Non-pigmented ciliary epithelial cell (primary cell): Measurements from ENCODE around the gene C7orf57.
"Not testable (repeated sequence)": the region's sequence is repeated elsewhere in the genome, so short reads cannot be mapped to it uniquely, and the experiment has no call there.

Experiments used
- DNase-seq: peaks from one replicate; pipeline ENCODE4 v3.0.0-alpha.2; 2010; ENCODE audit warnings: low read depth

The C7orf57 gene

DNA sequence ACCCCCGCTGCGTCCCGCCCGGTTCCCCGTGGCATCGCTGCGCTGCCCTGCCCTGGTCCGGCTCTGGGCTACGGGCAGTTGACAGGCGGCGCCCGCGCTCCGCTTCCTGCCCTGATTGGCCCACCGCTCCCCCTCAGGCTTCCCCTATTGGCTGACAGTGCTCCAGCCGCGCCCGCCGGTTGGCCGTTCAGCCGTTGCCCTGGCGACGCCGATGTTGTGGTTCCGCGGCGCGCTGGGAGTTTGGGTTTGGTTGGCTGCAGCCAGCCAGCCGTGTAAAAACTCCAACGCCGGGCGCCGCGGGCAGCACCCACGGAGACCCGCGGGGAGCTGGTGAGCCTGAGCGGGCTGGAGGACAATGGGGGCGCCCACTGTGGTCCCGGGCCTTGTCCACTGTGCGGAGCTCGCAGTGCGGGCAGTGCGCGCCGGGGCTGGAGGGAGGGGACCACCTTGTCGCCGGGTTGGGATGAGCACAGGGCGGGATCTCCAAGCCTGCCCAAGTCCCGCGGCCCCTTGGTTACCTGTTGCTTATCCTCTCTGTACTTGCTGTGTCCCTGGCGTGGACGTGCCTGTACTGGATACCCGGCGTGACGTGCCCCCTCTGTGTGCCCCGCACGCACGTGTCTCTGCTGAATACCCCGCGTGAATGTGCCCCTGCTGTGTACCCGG, at the start of gene C7orf57:
TSS of gene C7orf57 (plus strand) at position 243 of the 666 bp plus-strand sequence. CDS start 766 bp downstream, outside the sequence.
- peak; percentile 34 for DNase-seq

DNA sequence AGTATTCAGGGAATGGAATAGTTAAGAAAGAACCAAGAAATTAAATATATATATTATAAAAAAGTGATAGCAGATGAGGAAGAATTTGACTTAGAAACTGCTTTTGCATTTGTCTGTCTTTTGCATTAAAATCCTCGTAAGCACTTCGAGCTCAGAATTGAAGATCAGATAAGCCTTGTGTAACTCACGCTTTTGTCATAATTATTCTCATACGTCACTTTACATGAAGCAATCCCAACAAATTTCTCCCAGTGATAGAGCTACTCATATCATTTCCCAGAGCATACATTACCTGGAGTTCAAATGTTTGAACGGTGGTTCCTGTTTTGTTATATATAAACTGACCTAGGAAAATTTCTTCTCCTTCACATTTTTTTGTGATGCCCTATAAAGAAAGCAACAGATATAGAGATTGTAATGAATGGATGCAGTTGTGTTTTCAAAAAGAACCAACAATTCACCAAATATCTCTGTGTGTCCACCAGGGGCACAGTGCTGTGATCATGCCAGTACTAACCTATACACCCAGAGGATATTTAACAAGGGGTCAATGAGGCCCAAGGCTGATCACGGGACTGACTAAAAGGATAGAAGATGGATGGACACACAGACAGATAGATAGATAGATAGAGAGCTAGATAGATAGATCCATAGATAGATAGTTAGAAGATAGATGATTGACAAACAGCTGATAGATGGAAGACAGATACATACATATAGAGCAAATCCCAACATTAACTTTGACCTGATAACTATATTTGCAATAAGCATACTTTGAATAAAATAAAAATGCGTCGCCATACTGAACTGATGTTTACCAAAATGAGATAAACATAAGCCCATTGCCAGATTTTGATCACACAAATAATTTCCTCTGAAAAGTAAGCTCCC, 46.6 kb upstream of the C7orf57 start:
- no peak for DNase-seq

DNA sequence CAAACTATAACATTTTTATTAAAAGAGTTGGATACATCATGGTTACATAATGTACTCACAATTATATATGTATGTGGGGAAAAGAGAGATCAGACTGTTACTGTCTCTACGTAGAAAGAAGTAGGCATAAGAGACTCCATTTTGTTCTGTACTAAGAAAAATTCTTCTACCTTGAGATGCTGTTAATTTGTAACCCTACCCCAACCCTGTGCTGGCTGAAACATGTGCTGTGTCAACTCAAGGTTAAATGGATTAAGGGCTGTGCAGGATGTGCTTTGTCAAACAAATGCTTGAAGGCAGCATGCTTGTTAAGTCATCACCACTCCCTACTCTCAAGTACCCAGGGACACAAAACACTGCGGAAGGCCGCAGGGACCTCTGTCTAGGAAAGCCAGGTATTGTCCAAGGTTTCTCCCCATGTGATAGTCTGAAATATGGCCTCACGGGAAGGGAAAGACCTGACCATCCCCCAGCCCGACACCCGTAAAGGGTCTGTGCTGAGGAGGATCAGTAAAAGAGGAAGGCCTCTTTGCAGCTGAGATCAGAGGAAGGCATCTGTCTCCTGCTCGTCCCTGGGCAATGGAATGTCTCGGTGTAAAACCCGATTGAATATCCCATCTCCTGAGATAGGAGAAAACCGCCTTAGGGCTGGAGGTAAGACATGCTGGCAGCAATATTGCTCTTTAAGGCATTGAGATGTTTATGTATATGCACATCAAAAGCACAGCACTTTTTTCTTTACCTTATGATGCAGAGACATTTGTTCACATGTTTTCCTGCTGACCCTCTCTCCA, 45.5 kb upstream of the C7orf57 start:
- not testable (repeated sequence) for DNase-seq

DNA sequence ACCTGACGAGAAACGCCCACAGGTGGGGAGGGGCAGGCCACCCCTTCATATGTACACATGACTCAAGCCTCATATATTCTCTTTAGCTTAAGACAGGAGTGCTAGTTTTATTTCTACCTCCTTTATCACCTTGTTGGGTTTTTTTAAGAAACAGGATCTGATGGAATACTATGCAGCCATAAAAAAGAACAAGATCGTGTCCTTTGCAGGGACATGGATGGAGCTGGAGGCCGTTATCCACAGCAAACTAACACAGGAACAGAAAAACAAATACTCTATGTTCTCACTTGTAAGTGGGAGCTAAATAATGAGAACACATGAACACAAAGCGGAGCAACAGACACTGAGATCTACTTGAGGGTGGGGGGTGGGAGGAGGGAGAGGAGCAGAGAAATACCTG, 44.8 kb upstream of the C7orf57 start:
- DNase-seq = no peak

DNA sequence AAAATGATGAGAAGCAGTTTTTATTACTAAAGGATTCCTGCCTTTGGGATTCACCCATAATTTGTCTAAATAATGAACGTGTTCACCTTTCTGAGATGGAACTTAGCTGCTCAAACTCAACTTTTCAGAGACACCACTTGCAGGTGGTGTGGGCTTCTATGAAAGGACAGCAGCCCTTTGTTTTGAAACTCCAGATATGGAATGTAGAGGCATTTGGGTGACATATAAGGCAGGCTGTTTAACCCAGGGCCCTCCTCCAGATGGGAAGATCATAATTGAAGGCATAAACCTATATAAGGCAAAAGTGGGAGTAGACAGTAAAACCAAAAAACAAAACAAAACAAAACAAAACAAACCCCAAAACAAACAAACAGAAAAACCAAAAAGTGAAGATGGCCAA, 44.1 kb upstream of the C7orf57 start:
- no peak for DNase-seq

DNA sequence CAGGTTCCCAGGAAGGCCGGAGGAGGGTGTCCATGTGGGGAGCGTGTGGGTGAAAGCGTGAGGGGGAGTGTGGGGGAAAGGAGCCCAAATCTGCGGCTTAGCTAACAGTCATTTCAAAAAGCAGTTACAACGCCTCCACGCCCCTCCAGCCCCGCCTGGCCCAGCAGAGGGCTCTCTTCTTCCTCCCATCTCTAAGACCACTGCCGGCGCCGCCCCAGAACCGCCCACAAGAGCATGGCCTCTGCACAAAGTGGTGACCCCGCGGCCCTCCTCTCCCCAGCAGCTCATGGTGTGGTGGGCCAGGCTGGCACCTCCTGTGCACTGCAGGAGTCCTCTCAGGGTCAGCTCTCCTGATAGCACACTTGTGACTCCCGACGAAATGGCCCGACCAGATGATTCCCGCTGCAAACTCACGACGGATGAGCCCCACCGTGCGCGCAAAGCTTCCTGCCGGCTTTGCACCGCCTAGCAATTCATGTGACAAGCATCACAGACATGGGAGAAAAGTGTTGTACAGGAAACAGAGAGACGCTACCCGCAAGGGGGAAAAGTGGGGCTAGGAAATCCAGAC, 43.5 kb upstream of the C7orf57 start:
- DNase-seq = no peak

DNA sequence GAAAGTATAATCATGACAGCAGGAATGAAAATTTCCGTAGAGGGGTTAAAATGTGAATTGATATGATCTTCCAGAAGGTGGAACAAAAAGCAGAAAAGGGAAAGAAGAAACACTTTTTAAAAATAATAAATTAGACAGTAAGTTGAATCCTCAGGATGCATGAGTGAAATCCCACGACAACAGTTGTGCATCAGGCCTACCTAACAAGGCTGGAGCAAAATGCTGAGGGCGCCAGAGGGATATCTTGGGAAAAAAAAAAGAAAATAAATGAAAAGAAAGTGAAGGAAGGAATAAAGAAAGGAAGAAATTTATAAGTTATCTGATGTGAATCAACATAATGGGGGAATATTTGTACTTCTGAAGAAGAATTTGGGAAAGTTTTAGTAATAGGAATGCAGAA, 42.9 kb upstream of the C7orf57 start:
- no peak for DNase-seq

DNA sequence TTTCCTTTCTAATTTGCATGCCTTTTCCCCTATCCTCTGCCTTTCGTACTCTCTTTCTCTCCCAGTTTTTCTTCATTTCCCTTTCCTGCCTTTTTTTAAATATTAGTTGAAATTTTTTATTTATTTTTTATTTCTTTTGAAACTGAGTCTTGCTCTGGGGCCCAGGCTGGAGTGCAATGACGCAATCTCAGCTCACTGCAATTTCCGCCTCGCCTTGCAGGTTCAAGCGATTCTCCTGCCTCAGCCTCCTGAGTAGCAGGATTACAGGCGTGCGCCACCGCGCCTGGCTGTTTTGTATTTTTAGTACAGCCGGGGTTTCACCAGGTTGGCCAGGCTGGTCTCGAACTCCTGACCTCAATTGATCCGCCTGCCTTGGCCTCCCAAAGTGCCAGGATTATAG, 35.9 kb upstream of the C7orf57 start:
- DNase-seq = no peak

DNA sequence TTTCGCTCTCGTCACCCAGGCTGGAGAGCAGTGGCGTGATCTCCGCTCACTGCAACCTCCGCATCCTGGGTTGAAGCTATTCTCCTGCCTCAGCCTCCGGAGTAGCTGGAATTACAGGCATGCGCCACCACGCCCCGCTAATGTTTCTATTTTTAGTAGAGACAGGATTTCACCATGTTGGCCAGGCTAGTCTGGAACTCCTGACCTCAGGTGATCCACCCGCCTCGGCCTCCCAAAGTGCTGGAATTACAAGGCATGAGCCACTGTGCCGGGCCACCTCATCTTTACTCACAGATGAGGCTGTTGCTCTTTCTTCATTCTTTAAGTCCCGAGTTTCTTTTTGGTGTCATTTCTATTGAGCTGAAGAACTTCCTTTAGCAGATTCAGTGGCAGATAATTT, 35.2 kb upstream of the C7orf57 start:
- not testable (repeated sequence) for DNase-seq

DNA sequence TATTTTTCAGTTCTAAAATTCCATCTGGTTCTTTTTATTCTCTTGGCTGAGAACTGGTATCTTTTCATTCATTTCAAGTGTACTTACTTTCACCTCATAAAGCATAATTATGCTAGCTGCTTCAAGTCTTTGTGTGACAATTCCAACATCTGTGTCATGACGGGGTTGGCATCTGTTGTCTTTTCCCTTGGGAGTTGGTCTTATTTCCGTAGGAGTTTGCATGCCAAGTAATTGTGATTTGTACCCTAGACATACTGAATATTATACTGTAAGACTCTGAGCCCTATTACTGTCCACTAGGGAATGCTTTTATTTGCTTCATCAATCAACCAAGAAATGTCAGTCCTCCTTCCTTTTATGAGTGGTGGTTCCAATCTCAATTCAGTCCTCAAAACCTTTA, 31.3 kb upstream of the C7orf57 start:
- no peak for DNase-seq

DNA sequence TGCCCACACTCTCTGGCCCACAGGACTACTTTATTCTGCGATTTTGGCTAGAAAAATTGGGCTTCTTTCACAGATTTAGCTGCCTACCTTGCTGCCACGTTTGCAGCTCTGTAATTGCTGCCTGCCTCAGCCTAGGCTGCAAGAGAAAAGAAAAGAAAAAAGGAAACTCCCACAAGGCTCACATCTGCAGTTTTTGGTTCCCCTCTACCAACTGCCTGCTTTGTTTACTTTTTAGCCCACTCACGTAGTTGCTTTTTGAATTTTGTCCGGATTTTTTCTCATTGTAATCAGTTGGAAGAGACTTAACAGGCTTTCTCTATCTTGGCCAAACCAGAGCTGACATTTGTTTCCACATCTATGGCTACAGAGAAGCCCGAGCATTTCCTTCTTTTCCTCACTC, 30.7 kb upstream of the C7orf57 start:
- DNase-seq = no peak

DNA sequence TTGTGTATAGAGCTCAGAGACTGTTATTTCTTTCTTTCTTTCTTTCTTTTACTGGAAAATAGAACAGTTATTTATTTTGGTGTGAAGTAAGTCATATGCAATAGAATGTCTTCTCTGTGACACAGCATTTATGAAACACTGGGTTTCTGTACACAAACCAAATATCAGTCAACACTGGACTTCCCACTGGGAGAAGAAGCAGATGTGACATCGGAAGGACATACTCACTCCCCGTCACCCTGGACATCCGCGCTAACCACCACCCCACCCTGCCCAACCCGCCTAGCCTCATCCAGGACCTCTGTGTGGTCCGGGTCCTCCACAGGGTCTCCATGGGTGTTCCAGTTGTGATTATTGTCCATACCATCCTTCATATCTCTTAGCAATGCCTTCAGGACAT, 28.5 kb upstream of the C7orf57 start:
- DNase-seq = no peak

DNA sequence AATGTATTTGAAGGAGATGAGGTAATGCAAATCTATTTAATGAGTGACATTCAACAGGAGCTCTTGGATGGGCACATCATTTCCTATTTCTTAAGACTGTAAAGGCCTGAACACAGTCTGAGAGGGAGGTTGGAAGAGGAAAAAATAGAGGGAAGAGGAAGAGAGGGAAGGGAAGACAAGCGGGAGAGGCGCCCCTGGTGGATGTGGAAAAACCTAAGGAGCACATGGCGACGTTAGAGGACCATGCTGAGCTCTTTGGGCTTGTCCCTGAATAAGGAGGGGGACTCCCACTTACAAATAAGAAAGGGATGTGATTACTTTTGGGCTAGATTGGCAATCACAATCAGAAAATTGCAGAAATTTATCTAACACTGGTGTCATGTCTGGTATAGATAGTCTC, 26.1 kb upstream of the C7orf57 start:
- DNase-seq = no peak

DNA sequence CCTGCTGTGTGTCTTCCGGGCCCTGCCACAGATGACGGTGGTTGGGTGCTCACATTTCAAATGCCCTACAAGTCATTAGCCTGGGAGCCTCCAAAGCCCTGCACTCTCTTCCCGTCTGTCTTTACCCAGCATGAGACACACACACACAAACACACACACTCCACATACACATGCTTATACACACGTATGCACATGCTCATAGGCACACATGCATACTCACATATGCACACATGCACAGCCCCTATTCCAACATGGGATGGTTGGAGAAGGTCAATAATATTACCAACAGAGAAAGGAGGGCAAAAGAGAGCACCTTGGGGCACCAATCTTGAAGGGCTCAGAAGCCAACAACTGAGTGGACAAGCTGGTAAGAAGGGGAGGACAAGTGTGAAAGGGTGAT, 25.4 kb upstream of the C7orf57 start:
- no peak for DNase-seq

DNA sequence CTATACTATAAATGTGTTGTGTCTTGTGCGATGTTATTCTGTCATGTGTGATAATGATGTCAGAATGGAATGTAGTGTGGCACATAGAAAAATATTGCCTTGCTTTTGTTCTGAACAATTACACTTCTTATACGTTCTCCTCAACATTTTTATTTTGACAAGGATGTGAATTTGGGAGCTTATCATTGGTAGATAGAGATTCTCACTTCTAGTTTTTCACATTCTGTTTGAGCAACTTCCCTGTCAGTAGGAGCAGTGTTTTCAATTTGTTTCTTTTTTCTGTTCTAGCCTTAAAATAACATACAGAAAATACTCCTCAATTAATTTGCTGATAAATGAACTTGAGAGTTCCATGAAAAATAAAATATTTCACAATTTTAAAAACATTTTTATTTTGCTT, 24.0 kb upstream of the C7orf57 start:
- DNase-seq = no peak

DNA sequence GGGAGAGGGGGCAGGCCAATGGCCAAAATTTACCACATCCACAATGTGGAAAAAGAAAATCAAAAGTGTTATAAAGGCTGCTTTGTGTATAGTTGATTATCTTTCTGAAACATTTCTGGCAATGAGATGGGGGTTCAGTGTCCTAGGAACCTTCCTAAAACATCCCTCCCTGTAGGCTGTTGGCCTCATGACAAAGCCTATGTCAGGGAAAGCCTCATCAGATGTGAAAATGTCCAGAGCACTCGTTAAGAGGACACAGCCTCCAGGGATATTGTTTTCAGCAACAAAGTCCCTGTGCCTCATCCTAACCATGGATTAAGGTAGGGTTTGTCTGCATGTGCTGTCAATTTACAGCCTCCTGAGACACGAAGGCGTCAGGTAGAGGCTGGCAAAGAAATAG, 23.4 kb upstream of the C7orf57 start:
- DNase-seq = no peak

DNA sequence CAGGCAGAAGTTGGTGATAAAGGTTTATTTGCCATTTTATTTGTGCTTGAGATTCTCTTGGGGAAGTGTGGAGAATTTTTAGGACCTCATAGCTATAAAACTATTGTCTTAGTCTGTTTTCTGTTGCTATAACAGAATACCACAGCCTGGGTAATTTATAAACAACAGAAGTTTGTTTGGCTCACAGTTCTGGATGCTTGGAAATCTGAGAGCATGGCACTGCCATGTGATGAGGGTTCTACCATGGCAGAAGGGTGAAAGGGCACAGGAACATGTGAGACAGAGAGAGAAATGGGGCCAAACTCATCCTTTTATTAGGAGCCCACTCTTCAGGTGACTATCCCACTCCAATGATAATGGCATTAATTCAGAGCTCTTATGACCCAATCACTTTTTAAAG, 18.7 kb upstream of the C7orf57 start:
- no peak for DNase-seq

DNA sequence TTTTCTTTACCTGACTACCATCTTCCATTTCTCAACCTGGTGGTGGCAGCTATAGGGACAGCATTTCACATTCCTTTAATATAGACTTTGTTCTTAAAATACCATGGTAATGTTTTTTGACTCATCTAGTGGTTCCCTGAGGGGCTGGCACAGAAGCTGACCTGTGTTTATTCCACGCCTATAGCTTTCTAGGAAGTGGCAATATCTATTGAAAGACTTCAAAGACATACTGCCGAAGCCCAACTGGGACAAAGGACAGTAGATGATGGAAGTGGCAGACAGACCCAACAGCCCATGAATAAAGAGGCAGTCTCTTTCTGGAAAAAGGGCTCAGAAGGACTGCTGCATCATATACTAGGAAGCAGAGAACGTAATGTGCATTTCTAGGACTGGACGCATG, 17.7 kb upstream of the C7orf57 start:
- no peak for DNase-seq

DNA sequence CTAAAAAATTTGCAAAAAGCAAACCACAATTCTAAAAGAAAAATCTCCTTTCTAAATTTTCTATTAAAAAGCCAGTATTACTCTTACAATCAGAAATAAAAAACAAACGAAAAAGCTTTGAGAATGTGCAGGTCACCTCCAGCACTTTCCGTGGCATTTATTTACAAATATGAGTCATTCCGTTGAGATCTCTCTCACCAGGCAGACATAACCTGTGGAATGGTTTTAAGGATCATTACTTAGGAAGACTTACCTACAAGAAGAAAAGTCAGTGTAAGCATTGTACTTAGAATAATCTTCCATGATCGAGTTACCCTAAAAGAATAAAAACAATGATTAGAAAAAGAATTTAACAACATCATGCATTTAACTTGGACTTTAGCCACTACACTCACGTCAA, 9.7 kb upstream of the C7orf57 start:
- DNase-seq = no peak

DNA sequence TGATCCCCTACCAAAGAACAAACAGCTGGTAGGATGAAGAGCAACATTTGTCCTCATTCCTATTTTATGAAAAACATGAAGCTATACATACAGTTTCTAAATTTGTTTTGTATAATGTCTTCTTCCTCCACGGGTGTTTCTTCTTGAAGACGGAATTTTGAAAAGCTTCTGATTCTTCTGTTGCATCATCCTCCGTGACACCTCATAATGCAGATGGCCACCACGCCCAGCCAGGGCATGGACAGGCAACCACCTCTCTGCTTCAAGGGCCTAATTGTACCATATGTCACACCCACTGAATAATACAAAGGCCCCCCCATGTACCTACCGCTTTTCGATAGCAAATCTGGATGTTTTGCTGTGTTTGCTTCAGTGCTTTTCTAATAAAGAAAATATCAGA, 6.4 kb upstream of the C7orf57 start, which contains the start of gene SUN3:
TSS of gene SUN3 (minus strand) at position 170 of the 400 bp plus-strand sequence. CDS start at position 1, 169 bp downstream.
- no peak for DNase-seq

DNA sequence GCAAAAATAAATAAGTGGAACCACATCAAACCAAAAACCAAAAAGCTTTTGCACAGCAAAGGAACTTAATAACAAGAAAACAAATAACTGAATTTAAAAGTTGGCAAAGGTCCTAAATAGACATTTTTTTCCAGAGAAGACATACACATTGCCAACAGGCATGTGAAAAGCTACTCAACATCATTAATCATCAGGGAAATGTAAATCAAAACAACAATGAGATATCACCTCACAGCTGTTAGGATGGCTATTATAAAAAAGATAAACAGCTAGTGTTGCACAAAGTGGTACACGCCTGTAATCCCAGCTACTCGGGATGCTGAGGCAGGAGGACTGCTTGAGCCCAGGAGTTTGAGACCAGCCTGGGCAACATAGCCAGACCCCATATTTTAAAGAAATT, 4.2 kb upstream of the C7orf57 start:
- no peak for DNase-seq

DNA sequence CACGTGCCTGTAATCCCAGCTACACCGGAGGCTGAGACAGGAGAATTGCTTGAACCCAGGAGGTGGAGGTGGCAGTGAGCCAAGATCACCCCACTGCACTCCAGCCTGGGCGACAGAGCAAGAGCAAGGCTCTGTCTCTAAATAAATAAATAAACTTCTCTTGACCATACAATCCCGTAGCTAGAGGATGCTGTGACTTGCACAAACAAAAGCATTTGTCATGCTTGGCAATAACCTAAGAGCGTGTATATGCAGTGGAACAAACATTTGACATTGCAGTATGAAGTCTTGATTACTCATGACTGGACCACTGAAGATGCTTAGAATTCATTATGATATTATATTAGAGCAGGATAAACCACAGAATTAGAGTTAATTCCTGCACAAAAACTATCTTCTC, 1.4 kb upstream of the C7orf57 start:
- no peak for DNase-seq
